ENCODE data around the gene CACNA1C.

CACNA1C gene

DNA sequence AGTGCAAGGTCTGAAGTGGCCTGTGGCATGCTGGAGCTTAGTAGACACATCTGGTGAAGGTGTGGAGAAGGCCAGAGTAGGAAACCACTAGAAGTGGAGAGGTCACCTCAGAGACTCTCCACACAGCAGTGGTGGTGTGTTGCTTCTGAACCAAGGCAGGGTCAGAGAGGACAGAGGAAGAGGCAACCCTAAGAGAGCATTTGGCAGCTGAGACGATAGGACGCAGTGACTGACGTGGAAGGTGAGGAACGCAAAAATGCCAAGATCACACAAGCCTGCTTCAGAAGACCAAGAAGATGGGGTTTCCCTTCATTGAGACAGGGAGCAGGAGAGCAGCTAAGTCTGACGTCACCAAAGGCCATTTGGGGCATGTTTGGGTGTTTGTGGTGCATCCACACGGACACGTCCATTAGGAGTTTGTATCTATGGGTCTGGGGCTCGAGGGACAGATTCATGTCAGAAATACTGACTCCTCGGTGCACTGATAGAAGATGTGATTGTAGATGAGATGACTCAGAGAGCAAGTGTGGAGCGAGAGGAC is 338.1 kb downstream of the CACNA1C start:
- Histone ChIP-seq H3K4me2 (ENCODE audit: low read length) (no peak overlapping the region), H3K9me3 (replicated peaks; ENCODE audit: low read length) (no peaks in the 10 kb centered on the region), H3K36me3 (ENCODE audit: insufficient read depth, low read length) (no peaks in the 10 kb centered on the region), H3K9ac (ENCODE audit: low read depth, low read length) (no peak overlapping the region), H3K4me1 (ENCODE audit: control insufficient read depth, insufficient read depth, low read length) (no peaks in the 10 kb centered on the region), H3K4me3 (ENCODE audit: low read length) (no peak overlapping the region), H3K27me3 (ENCODE audit: control insufficient read depth, insufficient read depth, low read length) (peaks cover 41% of the 10 kb centered on the region)

DNA sequence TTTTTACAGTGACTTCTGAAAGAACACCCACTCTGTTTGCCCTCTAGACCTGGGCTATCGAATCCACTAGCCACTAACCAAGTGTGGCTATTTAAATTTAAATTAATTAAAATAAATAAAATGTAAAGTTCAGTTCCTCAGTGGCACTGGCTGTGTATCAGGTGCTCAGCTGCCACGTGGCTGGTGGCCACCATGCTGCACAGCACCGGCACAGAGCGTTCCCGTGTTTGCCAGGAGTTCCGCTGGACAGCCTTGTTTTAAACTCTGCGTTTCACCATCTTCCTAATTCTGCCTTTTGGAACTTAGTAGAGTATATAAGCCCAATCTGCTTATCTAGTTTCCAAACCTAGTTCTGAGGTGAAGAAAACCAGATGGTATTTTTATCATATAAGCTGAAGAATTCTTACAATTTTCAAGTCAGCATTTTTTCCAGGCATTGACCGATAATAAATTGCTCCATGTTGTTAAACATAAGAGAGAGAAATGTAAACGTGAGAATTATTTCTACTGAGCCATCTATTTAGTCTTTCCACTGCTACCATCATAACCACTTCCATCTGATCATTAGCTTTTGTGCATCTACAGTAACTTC is 339.0 kb downstream of the CACNA1C start:
- no peak overlapping the region for H3K4me2 ChIP-seq (ENCODE audit: low read length)
- H3K4me3 ChIP-seq (ENCODE audit: low read length): no peak overlapping the region
- H3K27me3 ChIP-seq (ENCODE audit: control insufficient read depth, insufficient read depth, low read length): peaks cover 33% of the 10 kb centered on the region
- peaks cover 8% of the 10 kb centered on the region for H3K4me1 ChIP-seq (ENCODE audit: control insufficient read depth, insufficient read depth, low read length)
- no peaks in the 10 kb centered on the region for H3K36me3 ChIP-seq (ENCODE audit: insufficient read depth, low read length)
- no peak overlapping the region for H3K9ac ChIP-seq (ENCODE audit: low read depth, low read length)
- no peaks in the 10 kb centered on the region for H3K9me3 ChIP-seq (replicated peaks; ENCODE audit: low read length)

DNA sequence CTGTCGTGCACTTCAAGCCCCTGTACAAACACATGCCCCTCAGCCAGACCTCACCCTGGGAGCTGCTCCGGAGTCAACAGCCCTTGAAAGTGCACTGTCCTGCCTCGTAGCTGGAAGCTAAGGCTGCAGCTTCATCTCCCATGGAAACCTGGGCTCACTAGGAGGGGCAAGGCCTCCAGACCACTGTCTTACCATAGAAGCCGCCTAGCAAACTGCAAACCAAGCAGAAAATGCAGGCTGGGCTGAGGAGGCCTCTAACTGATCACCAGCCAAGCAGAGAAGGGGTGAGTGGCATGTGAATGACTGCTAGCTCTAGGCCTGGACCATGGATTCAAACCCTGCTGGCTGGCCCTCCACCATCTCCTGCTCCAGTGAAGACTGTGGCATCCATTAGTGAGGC is 340.2 kb downstream of the CACNA1C start:
- Histone ChIP-seq H3K9me3 (replicated peaks; ENCODE audit: low read length) (no peaks in the 10 kb centered on the region), H3K36me3 (ENCODE audit: insufficient read depth, low read length) (no peaks in the 10 kb centered on the region), H3K4me2 (ENCODE audit: low read length) (no peak overlapping the region), H3K27me3 (ENCODE audit: control insufficient read depth, insufficient read depth, low read length) (peaks cover 33% of the 10 kb centered on the region), H3K4me3 (ENCODE audit: low read length) (no peak overlapping the region), H3K9ac (ENCODE audit: low read depth, low read length) (no peak overlapping the region), H3K4me1 (ENCODE audit: control insufficient read depth, insufficient read depth, low read length) (peaks cover 8% of the 10 kb centered on the region)

DNA sequence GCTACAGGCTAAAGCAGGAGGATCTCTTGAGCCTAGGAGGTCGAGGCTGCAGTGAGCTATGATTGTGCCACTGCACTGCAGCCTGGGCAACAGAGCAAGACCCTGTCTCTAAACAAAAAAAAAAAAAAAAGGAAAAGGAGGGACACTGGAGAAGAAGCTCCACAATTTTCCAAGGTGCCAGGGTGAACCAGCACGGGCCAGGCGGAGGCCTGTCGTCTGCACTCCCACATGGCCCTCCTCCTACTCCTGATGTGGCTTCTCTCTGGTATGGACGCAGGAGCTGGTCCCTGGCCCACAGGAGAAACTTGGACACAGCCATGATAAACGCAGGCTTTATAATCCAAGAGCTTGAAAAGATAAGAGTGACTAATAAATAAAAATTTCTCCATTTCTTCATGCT is 341.2 kb downstream of the CACNA1C start:
- Histone ChIP-seq H3K9me3 (replicated peaks; ENCODE audit: low read length) (no peaks in the 10 kb centered on the region), H3K36me3 (ENCODE audit: insufficient read depth, low read length) (no peaks in the 10 kb centered on the region), H3K4me2 (ENCODE audit: low read length) (no peak overlapping the region), H3K27me3 (ENCODE audit: control insufficient read depth, insufficient read depth, low read length) (peaks cover 29% of the 10 kb centered on the region), H3K4me1 (ENCODE audit: control insufficient read depth, insufficient read depth, low read length) (peaks cover 8% of the 10 kb centered on the region), H3K4me3 (ENCODE audit: low read length) (no peak overlapping the region), H3K9ac (ENCODE audit: low read depth, low read length) (no peak overlapping the region)

DNA sequence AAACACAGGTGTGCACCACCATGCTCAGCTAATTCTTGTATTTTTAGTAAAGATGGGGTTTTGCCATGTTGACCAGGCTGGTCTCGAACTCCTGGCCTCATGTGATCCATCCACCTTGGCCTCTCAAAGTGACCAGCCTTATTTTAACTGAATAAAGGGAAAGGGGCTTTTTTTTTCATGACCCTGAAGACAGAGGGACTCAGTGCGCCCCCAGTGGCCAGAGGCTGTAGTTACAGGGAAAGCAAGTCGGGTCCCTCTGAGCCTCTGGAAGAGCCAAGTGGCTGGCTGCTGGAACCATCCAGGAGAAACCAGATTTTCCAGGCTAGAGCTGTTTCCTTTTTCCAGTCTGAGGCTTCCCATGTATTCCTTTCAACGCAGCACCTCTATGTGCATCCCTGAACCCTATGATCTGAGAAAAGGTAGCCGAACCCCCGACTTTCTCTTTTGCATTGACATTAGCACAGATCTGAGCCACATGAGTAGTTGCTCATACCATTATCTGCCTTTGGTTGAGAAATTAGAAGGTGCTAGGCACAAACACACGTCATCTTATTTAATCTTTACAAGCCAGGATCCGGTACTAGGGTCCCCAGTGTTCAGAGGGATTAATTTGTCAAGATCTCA is 342.7 kb downstream of the CACNA1C start:
- Histone ChIP-seq H3K4me3 (ENCODE audit: low read length) (no peak overlapping the region), H3K36me3 (ENCODE audit: insufficient read depth, low read length) (no peaks in the 10 kb centered on the region), H3K4me1 (ENCODE audit: control insufficient read depth, insufficient read depth, low read length) (peaks cover 8% of the 10 kb centered on the region), H3K27me3 (ENCODE audit: control insufficient read depth, insufficient read depth, low read length) (peaks cover 25% of the 10 kb centered on the region), H3K9me3 (replicated peaks; ENCODE audit: low read length) (no peaks in the 10 kb centered on the region), H3K9ac (ENCODE audit: low read depth, low read length) (no peak overlapping the region), H3K4me2 (ENCODE audit: low read length) (no peak overlapping the region)

DNA sequence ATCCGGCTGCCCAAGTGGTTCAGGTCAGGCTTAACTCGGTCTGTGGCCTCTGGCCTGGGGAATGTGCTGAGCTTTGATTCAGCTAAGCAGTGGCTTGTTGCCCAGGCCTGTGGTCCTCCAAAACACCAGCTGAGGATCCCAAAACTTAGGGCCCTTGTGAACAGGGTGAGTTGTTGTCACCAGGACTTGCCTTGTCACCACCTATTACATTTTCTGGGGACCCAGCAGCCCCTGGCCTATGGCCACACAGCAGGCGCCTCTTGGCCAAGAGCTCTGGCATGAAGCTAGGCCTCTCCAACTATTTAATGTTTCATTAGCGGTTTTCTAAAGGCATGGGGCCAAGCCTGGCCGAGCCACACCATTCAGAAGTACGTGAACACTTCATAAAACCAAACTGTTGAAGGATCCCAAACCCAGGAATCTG is 343.7 kb downstream of the CACNA1C start:
- Histone ChIP-seq H3K4me1 (ENCODE audit: control insufficient read depth, insufficient read depth, low read length) (peaks cover 8% of the 10 kb centered on the region), H3K9ac (ENCODE audit: low read depth, low read length) (no peak overlapping the region), H3K9me3 (replicated peaks; ENCODE audit: low read length) (no peaks in the 10 kb centered on the region), H3K4me3 (ENCODE audit: low read length) (no peak overlapping the region), H3K27me3 (ENCODE audit: control insufficient read depth, insufficient read depth, low read length) (peaks cover 17% of the 10 kb centered on the region), H3K36me3 (ENCODE audit: insufficient read depth, low read length) (no peaks in the 10 kb centered on the region), H3K4me2 (ENCODE audit: low read length) (no peak overlapping the region)

DNA sequence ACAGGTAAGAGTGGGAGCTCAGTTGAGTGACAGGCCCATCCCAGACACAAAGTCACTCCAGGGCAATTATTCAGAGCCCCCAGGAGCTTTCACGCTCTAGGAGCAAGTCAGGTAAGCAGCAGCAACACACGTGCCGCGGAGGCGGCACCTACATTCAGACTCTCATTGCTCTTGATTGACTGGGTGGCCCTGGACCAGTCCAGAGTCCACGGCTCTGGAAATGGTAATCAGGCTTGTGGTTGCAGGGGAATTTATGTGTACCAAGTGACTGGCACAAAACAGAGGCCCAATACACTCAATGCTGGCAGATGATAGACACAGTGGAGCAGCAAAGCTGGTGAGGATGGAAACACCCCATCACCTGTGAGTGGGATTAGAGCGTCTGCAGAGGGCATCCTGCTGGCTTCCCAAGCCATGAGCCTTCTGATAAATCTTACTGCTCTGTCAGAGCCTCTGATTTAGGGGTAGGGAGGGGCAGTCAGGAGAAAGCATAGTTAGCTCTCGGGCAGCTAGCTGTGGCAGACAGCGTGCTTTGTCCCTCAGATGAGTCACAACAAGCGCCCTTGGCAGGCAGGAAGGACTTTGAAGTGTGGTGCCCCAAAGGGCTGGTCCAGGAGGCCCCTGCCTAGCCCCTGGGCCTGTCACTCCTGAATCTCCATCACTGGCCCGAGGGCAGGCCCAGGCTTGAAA is 344.7 kb downstream of the CACNA1C start:
- no peaks in the 10 kb centered on the region for H3K9me3 ChIP-seq (replicated peaks; ENCODE audit: low read length)
- H3K4me1 ChIP-seq (ENCODE audit: control insufficient read depth, insufficient read depth, low read length): peaks cover 8% of the 10 kb centered on the region
- peaks cover 17% of the 10 kb centered on the region for H3K27me3 ChIP-seq (ENCODE audit: control insufficient read depth, insufficient read depth, low read length)
- no peaks in the 10 kb centered on the region for H3K36me3 ChIP-seq (ENCODE audit: insufficient read depth, low read length)
- no peak overlapping the region for H3K4me3 ChIP-seq (ENCODE audit: low read length)
- no peak overlapping the region for H3K4me2 ChIP-seq (ENCODE audit: low read length)
- H3K9ac ChIP-seq (ENCODE audit: low read depth, low read length): no peak overlapping the region

DNA sequence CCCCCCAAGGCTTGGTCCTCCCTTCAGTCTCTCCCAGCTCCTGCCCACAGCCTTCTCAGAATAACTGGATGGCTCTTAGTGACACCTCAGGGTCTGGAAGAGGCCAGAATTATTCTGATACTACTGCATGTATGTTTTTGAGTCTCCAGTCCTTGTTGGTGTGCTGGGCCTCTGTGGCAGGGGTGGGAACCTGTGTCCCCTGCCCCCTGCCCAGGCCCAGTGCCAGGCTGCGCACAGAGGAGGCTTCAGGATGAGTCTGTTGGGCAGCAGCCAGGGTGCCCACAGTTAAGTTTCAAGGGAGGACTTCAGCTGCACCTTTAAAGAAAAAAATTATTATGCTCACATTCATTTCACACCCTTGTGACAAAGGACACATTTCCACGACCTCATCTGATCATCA is 348.3 kb downstream of the CACNA1C start:
- H3K36me3 ChIP-seq (ENCODE audit: insufficient read depth, low read length): no peaks in the 10 kb centered on the region
- H3K4me1 ChIP-seq (ENCODE audit: control insufficient read depth, insufficient read depth, low read length): peaks cover 7% of the 10 kb centered on the region
- H3K9ac ChIP-seq (ENCODE audit: low read depth, low read length): no peak overlapping the region
- H3K4me3 ChIP-seq (ENCODE audit: low read length): no peak overlapping the region
- no peaks in the 10 kb centered on the region for H3K9me3 ChIP-seq (replicated peaks; ENCODE audit: low read length)
- peaks cover 27% of the 10 kb centered on the region for H3K27me3 ChIP-seq (ENCODE audit: control insufficient read depth, insufficient read depth, low read length)
- H3K4me2 ChIP-seq (ENCODE audit: low read length): no peak overlapping the region

DNA sequence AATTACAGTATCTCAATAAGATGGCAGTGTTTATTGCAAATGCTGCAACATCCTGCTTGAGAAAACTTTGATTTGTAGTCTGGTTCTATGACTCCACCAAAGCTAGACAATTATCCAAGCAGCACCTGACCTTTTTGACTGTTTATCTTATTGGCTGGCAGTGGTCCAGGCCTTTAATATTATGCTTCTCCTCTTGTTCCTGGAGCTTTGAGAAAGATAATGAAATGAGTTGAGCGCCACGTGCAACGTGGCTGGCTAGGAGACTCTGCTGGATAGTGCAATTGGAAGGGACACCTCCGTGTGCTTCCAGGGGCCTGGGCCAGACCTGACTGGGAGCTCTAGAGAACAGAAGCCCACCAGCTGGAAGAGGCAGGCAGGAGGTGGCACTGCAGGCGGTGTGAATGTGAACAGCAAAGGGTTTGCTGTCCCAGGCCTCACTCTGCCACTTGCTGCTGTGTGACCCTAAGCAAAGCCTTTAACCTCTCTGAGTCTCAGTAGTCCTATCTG is 349.3 kb downstream of the CACNA1C start:
- Histone ChIP-seq H3K9me3 (replicated peaks; ENCODE audit: low read length) (no peaks in the 10 kb centered on the region), H3K27me3 (ENCODE audit: control insufficient read depth, insufficient read depth, low read length) (peaks cover 37% of the 10 kb centered on the region), H3K4me3 (ENCODE audit: low read length) (no peak overlapping the region), H3K4me2 (ENCODE audit: low read length) (no peak overlapping the region), H3K36me3 (ENCODE audit: insufficient read depth, low read length) (no peaks in the 10 kb centered on the region), H3K9ac (ENCODE audit: low read depth, low read length) (no peak overlapping the region), H3K4me1 (ENCODE audit: control insufficient read depth, insufficient read depth, low read length) (no peaks in the 10 kb centered on the region)

DNA sequence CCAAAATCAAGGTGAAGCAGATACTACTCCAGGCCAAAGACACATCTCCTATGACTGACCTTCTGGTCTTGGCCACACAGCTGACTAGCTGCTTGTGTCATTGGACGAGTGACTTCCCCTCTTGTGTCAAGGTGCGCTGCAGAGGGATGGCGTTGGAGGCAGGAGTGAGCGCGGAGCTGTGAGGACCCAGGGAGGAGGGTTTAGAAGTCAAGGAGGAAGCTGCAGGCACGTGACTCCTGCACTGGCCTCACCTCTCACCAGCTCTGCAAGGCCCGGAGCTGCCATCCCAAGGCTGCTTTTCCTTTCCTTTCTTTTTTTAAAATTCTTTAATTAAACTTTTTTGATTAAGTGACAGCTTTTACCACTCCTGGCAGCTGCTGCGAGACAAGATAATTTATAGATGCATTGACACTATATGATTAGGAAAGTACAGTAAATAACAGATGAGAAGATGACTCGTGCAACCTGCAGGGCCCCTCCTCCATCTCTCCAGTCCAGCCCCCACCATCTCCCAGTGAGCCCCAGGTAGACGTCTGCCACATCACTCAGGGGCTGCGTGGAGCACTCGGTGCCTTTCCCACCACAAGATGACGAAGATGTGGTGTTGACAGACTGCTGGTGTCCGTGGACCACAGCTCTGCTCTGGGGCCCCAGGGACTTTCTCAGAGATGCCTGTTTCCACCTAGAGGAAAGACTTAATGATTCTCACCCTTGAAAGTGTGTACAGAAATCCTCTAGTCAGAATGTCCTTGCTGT is 350.6 kb downstream of the CACNA1C start:
- no peaks in the 10 kb centered on the region for H3K36me3 ChIP-seq (ENCODE audit: insufficient read depth, low read length)
- no peak overlapping the region for H3K9ac ChIP-seq (ENCODE audit: low read depth, low read length)
- no peak overlapping the region for H3K4me3 ChIP-seq (ENCODE audit: low read length)
- H3K4me2 ChIP-seq (ENCODE audit: low read length): no peak overlapping the region
- peaks cover 42% of the 10 kb centered on the region for H3K27me3 ChIP-seq (ENCODE audit: control insufficient read depth, insufficient read depth, low read length)
- no peaks in the 10 kb centered on the region for H3K4me1 ChIP-seq (ENCODE audit: control insufficient read depth, insufficient read depth, low read length)
- H3K9me3 ChIP-seq (replicated peaks; ENCODE audit: low read length): no peaks in the 10 kb centered on the region

DNA sequence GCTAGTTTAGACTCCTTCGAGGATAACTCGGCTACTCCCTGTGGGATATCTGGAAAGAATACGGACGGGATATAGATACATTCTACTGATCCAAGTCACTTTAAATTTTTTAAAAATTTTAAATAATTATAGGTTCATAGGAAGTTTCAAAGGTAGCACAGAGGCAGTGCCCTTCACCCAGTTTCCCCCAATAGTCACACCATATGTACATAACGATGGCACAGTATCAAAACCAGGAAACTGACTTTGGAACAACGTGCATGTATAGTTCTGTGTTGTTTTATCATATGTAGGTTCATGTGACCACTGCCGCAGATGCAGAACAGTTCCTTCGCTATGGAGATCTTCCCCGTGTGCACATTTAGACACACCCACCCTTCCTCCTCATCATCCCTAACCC is 352.3 kb downstream of the CACNA1C start:
- no peak overlapping the region for H3K9ac ChIP-seq (ENCODE audit: low read depth, low read length)
- H3K4me3 ChIP-seq (ENCODE audit: low read length): no peak overlapping the region
- no peaks in the 10 kb centered on the region for H3K9me3 ChIP-seq (replicated peaks; ENCODE audit: low read length)
- H3K4me1 ChIP-seq (ENCODE audit: control insufficient read depth, insufficient read depth, low read length): no peaks in the 10 kb centered on the region
- H3K27me3 ChIP-seq (ENCODE audit: control insufficient read depth, insufficient read depth, low read length): peaks cover 40% of the 10 kb centered on the region
- no peak overlapping the region for H3K4me2 ChIP-seq (ENCODE audit: low read length)
- no peaks in the 10 kb centered on the region for H3K36me3 ChIP-seq (ENCODE audit: insufficient read depth, low read length)

All from skeletal muscle satellite cell (primary cell).